ENCODE results near the gene MGLL.

MGLL gene

DNA sequence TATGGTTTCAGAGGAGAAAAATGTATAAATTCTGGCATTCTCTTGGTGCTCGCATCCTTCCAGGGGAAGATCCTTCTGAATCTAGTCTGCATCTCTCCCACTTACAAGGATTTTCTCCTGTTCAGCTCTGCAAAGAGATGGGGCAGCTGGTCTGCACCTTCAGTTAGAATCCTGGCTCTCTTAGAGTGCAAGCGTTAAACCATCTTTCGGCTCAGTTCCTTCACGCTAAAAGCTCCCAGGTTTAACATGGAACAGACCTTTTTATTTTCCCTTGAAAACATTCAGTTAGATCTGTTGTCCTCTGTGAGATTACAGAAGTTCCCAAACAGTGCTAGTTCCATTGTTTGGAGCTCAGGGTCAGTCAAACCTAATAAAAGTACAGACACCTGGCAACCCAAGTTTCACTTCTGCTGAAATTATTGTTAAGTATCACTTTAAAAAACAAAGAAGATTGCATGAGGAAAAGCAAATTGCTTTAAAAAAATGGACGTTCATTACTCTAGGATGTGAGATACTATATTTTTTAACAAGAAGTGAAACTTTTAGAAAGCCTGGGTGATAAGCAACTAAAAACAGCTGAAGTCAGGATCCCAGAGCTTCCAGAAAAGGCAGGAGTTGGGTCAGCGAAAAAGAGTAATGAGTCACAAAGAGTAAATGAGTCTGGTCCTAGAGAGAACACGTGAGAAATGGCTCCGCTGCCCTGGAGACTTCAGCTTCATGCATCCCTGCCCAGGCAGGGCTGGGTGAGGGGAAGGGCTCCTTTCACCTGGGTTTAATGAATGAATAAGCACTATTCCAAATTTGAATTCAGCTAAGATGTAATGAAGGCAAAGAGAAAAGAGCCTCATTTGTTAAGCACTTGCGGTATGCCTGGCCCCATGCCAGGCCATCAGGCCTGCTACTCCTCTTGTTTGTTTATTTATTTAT is 86.3 kb downstream of the MGLL start:
- no peak for DNase-seq

GRCh38 chr3:127734754-127735473 is 87.4 kb downstream of the MGLL start:
- no peak for DNase-seq

- no peak for DNase-seq
These were observed 88.1 kb downstream of the MGLL start for GRCh38 chr3:127734181-127734720.

GRCh38 chr3:127733781-127734180 is 88.5 kb downstream of the MGLL start:
- no peak for DNase-seq

GRCh38 chr3:127732879-127733350 is 89.4 kb downstream of the MGLL start:
- DNase-seq = no peak

- DNase-seq = no peak
These were observed 90.0 kb downstream of the MGLL start for GRCh38 chr3:127732303-127732702.

DNA sequence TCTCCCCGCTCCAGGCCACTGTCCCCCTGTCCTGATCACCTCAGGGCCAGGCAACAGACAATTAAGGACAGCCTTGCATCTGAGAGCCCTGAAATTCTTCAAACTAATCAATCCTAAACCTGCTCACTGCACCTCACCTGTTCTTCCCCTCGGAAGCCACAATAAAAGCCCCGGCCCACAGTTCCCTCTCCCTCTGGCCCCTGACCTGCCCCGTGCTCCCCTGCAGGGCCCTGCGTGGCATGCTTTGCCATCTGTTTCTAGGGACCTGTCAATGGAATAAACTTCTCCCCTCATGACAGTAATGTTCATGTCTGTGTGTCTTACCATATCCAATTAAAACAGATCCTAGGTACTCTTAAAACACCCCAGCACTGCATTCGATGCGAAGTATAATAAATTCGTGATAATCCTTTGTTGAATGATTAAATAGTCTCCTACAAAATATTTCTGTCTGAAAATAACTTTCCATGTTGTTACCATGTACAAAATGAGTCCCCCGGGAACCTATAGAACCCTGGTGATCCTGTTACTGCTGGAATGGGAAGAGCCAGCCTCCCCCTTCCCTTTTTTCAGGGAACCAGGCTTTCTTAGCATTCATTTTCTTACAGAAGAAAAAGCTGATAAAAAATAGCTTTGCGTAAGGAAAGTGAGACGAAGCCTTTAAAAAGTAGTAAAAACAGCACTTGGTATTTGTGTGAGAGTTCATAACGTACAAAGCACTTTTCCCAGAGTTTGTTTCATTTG is 90.6 kb downstream of the MGLL start:
- DNase-seq = no peak

- no peak for DNase-seq
These were observed 91.5 kb downstream of the MGLL start for GRCh38 chr3:127730666-127731295.

DNA sequence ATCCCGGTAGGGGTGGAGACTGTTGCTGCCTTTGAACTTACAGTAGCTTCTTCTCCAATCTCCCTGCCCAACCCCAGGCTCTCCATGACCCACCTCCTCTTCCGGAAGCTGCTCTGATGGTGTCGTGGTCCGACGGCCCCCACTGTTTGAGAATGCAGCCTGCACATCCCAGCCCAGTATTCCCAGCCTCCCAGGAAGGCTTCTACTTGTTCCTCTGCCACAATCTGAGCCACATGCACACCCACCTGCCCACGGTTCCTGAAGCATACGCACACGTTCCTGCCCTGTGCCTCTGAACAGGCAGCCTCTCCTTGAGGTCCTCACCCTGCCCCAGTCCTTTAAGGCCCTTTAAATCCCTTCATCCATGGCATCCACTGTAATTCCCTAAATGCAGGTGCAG is 92.1 kb downstream of the MGLL start:
- no peak for DNase-seq

DNA sequence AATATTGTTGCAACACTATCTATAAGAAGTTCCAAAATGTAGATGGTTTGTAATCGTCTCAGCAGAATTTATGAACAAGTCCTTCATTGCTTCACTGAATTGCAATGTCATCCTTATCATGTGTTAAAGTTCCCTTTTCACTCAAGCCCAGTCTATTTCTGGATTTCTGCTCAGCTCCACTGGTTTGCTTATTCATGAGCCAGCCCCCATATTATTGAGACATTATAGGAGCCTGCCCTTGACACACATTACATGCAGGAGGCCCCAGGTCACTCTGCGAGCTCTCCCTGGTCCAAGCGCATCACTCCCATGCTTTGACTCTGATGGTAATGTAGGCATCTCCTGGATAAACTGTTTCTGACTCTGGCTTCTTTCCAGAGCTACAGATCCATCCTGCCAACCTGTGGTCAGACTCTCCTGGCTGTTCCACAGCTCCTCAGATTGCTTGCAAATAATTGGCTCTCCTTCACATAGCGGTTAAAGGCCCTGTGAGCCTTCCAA is 92.7 kb downstream of the MGLL start:
- DNase-seq = no peak

DNA sequence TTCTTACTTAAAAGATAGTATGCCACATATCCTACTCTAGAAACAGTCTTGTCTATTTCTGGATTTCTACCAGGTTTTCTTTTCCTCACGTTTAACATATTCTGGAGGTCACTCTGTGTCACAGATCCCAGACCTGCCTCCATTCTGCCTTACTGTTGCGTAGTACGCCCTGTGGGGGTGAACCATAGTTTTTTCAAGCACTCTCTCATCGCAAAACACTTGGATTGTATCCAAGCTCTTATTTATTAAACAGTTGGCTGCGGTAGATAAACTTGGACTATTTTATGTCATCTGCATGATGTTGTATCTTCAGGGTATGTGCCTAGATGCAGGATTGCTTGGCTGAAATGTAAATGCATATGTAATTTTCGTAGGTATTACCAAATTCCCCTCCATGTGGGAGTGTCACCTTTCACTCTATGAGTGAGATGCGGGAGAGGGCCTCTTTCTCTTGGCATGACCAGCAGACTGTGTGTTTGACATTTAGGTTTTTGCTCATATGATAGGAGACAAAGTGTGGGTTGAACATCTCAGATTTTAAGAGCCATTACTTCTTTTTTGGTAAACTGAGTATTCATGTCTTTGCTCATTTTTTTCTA is 93.8 kb downstream of the MGLL start:
- no peak for DNase-seq

GRCh38 chr3:127726894-127727293 is 95.4 kb downstream of the MGLL start:
- DNase-seq = no peak

DNA sequence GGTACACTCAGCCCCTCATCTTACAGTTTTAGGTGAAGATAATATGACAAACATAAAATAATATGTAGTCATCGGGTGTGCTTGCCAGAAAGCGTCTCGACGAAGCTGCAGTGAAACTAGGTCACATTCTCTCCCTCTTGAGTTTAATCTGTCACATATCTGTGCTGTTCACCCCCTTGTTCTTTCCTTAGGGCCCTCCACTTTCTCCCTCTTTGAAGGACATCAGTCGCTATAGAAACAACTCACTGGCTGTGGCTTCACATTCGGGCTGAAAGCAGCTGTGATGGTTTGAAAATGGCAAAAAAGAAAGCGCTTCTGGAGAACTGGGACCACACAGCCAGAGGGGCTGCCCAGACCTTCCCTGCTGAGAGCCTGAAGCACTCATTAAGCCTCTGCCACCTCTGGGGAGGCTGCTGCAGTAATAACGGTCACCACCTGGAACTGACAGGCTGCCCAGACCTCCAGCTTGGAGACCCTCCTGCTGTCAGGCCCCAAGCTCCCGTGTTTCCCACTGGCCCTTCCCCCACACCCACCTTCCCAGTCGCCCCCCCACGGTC is 99.2 kb downstream of the MGLL start:
- DNase-seq = no peak

GRCh38 chr3:127722091-127722784 is 100.1 kb downstream of the MGLL start:
- no peak for DNase-seq

GRCh38 chr3:127720985-127721935 is 101.1 kb downstream of the MGLL start:
- DNase-seq = no peak

DNA sequence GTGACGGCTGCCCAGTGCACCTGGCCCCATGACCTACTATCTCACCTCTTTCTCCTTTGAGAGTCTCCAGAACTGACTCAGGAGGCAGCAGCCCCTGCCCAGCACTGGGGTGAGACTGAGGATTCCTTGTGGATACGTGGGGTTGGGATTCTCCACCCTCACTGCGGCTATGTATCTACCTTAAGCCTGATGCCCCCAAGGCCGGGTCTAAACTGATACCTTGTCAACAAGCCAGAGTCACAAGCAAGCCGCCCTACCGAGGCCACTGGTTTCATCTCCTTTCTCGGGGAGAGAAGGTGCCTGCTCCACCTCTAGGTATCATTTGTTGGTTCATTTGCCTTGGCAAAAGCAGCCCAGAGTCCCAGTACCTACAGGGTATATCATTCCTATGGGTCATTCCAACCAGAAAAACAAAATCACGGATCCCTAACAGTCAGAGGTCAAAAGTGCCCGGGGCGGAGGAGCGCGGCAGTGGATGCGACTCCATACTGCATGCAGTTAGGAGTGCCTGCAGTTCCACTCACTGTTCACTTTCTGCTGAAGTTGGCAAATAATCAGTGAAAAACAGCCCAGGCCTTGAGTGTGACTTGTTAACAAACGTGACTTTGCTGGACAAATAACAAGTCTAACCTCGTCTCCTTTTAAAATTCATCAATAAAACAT is 102.0 kb downstream of the MGLL start:
- DNase-seq = no peak

- DNase-seq = no peak
These were observed 102.9 kb downstream of the MGLL start for GRCh38 chr3:127719369-127719768.

DNA sequence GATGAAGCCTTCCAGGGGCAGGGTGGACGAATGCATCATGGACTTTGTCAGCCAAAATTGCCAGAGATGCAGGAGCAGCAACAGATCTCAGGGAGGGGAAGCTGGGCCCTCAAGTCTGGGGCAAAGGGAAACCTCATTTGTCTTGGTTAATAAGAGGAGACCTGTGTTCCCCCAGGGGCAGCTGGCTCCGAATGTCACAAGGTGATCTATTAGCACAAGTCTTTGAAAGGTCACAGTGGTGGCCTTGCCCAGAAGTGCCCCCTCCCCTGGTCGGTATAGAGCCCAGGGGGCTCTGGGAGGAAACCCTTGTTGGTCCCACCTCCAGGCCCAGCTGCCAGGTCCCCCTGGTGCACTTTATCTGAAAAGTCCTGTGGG is 103.4 kb downstream of the MGLL start:
- DNase-seq = no peak

GRCh38 chr3:127718245-127718915 is 103.9 kb downstream of the MGLL start:
- DNase-seq = no peak
